HG03196 (cell line): Measurements from ENCODE around the gene GCNA.
"Not testable (repeated sequence)": the region's sequence is repeated elsewhere in the genome, so short reads cannot be mapped to it uniquely, and the experiment has no call there.

ENCODE experiments used
- ATAC-seq: cut with Tn5 transposase; IDR thresholded peaks from one replicate; pipeline ENCODE4 v1.9.1; 2021; ENCODE audit not compliant: unreplicated experiment

GCNA gene

DNA sequence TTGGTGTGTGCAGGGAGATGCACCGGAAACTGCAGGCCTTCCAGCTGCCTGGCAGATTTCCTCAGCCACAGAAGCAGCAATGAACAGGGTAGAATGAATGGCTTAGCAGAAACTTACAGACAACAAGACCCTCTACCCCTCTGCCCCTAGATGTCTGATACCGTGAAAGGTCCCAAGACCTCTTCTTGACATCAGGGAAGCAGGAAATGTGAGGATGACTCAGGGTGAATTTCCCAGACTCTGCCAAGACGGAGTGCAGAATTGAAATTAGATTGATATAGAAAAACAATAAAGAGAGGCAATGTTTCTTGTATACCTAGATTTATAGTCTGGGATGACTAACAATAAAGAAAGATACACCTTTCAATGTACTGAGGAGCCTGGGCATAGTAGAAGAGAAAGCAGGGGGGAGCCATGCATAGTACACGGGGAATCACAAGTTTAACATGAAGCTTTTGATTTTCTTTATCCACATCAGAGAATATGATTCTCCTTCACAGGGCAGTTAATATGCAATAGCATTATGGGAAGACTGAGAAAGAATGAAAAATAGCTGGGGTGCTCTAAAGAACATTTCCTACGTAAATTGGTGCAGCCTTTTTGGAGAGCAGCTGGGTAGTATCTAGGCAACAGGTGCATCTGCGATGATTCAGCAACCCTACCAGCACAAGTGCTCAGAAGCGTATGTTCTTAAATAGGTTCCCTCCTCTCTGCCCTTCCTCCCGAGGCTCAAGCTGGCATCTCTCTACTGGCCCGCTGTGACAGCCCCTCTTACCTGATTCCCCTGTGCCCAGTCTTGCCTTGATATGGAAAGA lies 58.4 kb downstream of the GCNA start:
- no peak for ATAC-seq

DNA sequence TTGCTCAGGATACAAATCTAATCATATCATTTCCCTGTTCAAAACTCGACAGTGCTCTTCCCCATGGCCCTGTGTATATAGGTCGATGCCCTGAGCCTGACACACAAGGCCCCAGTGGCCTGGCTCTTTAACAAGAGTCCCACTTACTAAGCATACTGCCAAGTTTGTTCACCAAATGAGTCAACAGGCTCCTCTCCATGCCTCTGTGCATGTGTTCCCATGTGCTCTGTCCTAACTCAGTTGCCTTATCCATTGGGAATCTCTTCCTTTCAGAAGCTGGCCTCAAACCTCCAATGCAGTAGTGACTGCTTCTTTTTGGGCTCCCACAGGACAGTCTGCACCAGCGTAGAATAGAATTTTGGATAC lies 59.0 kb downstream of the GCNA start:
- ATAC-seq: no peak

DNA sequence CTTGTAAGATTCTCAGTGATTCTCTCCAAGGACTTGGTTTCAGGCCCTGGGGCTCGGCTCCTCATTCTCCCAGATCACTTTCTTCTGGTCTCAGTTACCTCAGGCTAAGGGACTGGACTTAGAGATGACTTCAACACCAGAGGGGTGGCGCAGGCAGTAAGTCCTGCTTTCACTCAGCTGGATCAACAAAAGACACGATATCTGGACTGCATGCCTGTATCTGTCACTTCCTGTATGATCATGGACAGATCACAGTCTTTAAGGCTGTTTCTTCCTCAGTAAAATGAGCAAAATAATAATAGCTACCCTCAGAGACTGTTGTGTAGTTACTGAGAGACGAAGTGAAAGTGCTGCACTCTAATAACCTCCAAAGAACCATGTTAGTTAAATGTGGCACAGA lies 59.6 kb downstream of the GCNA start:
- no peak for ATAC-seq

DNA sequence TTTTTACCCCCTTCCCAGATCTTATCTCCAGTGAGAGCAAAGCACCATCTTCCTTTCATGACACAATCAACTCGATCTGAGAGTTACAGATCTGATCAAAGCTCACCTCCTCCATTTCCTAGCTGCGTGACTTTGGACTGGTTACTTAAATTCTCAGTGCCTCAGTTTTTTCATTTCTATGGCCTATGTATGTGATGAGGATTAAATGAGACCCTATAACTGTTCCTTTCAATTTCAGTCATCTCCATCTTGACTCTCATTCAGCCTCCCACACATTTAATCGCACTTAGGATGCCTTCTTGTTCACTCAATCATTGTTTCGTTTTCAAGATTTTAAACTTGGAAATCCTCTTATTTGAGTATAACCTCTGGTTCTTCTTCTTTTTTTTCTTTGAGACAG lies 60.2 kb downstream of the GCNA start:
- ATAC-seq: no peak

DNA sequence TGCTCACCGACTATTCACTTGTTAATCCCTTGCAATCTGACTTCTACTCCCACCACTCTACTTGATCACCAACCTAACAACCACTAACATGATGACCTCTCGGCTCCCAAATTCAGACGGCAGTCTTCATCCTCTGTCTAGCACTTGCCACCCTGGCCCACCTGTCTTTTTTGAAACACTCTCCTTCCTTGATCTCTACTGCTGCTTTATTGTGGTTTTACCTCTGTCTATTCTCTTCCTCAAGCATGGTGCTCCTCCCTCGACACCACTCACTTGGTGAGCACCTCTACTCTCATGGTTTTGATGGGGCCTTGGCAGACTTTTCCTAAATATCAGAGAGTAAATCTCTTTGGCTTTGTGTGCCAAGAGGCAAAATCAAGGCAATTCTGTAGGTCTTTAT lies 61.8 kb downstream of the GCNA start:
- ATAC-seq: no peak

DNA sequence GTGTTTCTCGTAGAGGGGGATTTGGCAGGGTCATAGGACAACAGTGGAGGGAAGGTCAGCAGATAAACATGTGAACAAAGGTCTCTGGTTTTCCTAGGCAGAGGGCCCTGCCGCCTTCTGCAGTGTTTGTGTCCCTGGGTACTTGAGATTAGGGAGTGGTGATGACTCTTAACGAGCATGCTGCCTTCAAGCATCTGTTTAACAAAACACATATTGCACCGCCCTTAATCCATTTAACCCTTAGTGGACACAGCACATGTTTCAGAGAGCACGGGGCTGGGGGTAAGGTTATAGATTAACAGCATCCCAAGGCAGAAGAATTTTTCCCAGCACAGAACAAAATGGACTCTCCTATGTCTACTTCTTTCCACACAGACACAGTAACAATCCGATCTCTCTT lies 66.2 kb downstream of the GCNA start:
- ATAC-seq: not testable (repeated sequence)

DNA sequence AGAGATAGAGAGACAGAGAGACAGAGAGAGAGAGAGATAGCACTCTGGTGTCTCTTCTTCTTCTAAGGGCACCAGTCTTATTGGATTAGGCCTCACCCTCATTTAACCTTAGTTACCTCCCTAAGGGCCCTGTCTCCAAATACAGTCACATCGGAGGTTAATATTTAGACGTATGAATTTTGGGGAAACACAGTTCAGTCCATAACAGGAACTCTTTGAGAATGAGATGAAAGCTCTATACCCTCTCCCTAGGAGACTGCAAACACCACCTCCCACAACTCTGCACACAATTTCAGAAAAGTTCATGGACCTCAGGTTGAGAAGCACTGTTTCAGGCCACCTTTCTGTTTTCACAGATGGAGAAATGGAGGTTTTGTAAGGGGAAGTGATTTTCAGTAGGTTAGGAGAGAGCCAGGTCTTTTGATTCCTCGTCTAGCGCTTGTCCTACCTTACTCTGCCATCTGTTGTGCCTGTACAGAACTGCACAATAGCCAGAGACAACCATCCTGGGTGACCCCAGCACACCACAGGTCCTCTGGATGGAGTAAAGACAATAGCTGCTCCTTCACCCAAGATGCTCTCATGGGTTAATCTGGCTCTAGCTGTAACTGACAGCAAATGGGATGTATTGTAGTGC lies 72.2 kb downstream of the GCNA start:
- peak; percentile 74 for ATAC-seq

DNA sequence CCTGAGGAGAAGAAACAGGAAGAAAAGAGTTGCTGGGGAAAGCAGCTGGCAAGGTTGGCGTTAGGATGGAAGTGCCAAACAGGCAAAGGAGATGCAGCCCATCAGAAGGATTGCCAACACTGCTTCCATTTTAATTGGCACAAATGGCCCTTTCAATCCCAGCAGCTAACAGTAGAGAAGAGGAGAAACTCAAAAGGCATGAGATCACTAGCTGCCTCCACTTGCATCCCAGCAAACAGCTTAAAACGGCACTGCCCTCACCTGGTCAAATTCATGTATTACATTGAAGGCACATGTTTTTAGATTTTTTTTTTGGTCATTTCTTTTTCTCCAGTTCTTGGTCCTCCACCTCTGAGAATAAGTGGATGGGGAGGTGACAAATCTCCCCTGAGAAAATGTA lies 74.2 kb downstream of the GCNA start:
- no peak for ATAC-seq

DNA sequence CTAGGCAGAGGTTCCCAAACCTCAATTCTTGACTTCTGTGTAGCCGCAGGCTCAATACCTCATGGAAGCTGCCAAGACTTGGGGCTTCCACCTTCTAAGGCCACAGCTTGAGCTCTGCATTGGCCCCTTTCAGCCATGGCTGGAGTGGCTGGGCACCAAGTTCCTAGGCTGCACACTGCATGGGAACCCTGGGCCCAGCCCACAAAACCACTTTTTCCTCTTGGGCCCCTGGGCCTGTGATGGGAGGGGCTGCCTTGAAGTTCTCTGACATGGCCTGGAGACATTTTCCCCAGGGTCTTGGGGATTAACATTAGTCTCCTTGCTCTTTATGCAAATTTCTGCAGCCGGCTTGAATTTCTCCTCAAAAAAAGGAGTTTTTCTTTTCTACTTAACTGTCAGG lies 75.1 kb downstream of the GCNA start:
- ATAC-seq: no peak

DNA sequence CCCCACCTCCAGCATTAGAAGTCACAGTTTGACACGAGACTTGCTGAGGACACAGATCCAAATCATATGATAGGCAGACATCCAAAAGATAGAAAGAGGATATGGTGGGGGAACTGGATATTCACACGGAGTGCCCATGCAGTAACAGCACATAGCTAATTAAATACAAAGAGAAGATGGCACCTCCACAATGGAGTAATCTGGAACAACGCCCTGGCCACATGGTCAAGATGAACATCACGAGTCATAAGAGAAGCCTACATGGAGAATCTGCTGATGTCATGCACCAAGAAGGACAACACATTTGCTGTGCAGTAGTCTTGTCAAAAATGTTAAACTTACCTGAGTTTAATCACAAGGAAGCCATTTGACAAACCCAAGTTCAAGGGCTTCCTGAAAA lies 79.0 kb downstream of the GCNA start:
- no peak for ATAC-seq

DNA sequence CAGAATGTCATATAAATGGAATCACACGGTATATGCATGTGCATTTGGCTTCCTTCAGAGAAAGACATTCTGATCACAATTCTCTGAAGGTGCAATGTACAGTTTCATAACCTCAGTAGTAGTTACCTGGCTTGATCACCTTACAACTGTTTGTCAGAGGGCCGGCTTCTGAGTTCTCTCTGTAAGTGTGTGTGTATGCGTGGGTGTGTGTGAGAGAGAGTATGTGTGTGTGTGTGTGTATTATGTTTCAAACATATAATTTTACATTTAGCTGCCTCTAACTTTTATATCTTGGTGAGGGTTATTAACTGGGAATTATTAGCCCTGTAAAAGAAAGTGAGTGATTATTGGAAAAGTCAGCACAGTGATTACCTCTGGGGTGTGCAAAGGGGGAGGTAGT lies 81.1 kb downstream of the GCNA start:
- ATAC-seq: no peak

DNA sequence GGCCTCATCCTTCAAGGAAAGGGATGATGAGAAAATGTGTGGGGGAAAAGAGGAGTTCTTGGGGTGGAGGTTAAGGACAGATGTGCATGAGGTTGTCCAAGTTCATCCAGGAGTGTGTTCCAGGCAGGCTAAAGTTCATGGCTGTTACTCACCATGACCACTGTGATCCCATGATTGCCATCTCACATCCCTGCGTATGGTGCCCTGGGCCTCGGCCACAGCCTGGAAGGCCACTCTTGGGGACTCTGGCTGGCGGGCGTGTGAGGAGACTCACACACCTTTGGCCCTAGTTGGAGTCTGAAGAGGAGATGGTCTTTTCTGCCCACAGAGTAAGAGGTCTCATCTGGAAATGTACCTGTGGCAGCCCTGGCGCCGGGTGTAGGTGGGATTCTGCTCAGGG lies 81.7 kb downstream of the GCNA start:
- ATAC-seq: no peak

DNA sequence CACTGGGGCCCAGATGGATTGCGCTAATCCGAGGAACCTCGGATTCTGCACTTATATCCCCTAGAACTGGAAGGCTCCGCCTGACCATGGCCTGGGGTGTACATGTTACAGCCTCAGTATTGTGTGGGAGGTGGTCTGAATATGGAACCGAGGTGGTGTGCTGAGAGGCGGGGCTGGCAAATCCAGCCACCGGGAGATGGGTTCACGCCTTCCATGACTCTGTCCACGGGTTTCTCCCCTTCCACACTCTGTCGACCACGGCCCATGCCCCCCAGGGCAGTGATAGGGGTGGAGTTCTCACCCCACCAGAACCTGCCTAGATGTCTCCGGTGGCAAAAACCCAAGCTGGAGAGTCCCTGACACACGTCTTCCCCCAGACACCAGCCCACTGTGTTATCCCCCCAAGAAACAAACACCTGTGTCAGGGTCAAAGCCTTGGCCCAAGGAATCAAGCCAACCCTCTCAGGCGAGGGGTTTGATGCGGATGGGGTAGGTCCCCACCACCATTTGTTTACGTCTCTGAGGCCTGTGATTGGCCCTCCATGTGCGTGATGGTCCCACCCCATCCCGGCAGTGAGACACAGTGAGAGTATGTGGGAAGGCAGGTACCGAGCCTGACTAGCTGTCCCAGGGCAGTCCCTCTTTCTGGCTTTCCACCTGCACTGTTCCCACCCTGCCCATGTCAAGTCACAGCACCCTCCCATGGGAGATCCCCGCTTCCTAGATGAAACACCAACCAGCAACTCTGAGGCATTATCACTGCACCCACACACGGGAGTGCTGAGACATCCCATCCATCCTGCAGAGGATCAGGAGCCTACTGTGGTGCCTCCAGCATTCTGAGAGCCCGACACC lies 82.6 kb downstream of the GCNA start:
- ATAC-seq: no peak

DNA sequence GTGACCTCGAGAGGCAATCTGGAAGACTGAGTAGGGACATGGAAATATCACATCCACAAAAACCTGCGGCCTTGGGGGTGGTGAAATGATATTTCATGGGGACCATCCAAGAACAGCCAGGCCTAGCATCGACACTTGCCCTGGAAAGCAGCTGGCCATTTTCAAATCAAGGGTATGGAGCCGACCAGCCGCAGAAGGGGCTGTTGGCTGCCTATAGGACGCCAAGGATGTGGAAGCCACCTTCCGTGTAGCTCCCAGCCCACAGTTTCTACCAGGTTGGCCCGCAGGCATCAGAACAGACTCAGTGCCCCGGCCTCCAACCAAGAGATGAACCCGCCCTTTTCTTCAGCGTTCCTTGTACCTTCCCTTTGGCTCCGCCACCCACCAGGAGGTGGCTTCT lies 83.7 kb downstream of the GCNA start:
- no peak for ATAC-seq

DNA sequence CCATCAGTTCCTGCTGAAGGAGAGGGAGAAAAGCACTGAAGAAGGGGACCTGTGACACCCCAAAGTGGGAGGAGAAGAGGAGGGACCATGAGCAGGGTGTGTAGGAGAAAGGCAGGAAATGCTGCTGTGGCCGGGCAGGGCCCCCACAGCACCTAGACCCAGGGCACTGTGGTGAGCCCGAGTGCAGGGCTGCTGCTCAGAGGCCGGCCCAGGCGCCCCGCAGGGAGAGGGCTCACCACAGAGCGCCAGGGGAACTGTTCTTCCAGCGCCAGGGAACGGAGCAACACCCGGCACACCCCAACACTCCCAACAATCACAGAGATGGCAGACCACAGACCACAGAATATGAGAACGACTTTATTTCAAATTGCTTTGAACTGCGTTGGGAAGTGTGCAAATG lies 84.4 kb downstream of the GCNA start:
- not testable (repeated sequence) for ATAC-seq
